IPS DF 6.9 (cell line): ENCODE results near the gene GJB5.

Experiments used
- DNase-seq: peaks from one replicate; pipeline ENCODE4 v3.0.0-alpha.2; 2013; ENCODE audit warnings: low read depth, low spot score
- H3K27ac ChIP-seq: one replicate; pipeline ENCODE4 v1.5.1; 2013; ENCODE audit warnings: low read length, control low read depth
- H3K27me3 ChIP-seq: 2 replicates; pipeline ENCODE4 v1.6.1; 2013; ENCODE audit warnings: mild to moderate bottlenecking, low read length; ENCODE audit not compliant: control insufficient read depth, insufficient read depth
- H3K36me3 ChIP-seq: 2 replicates; pipeline ENCODE4 v1.6.1; 2013; ENCODE audit warnings: low read length; ENCODE audit not compliant: control insufficient read depth, insufficient read depth
- H3K4me1 ChIP-seq: 2 replicates; pipeline ENCODE4 v1.6.1; 2013; ENCODE audit warnings: low read length; ENCODE audit not compliant: control insufficient read depth, insufficient read depth
- H3K4me3 ChIP-seq: 2 replicates; pipeline ENCODE4 v1.5.1; 2013; ENCODE audit warnings: mild to moderate bottlenecking, low read length
- H3K9me3 ChIP-seq: 2 replicates; pipeline ENCODE4 v1.6.1; 2013; ENCODE audit warnings: low read length, inconsistent platforms; ENCODE audit not compliant: control insufficient read depth, insufficient read depth
- WGBS: extraction: QIAGEN DNeasy Blood & Tissue Kit; methylation state at CpG from one replicate; pipeline ENCODE4 v1.1.7; 2013; ENCODE audit warnings: mixed read lengths, missing lambda C conversion rate; ENCODE audit not compliant: insufficient read length, insufficient coverage; 5-methylcytosine and 5-hydroxymethylcytosine counted together

Gene GJB5

GRCh38 chr1:34774957-34775356 lies 20.1 kb downstream of the GJB5 start:
- no peak for DNase-seq
- no peak overlapping the region for H3K4me3 ChIP-seq
- H3K9me3 ChIP-seq, result no peaks in the 10 kb centered on the region
- no CpG with 5 or more reads among the region's 8 CpGs for WGBS
- no peaks in the 10 kb centered on the region for H3K27me3 ChIP-seq
- H3K36me3 ChIP-seq, result no peaks in the 10 kb centered on the region
- no peak overlapping the region for H3K27ac ChIP-seq
- no peaks in the 10 kb centered on the region for H3K4me1 ChIP-seq

- Histone ChIP-seq H3K4me1 (no peaks in the 10 kb centered on the region), H3K4me3 (no peak overlapping the region), H3K36me3 (no peaks in the 10 kb centered on the region), H3K27ac (no peak overlapping the region), H3K9me3 (no peaks in the 10 kb centered on the region), H3K27me3 (no peaks in the 10 kb centered on the region; the same call in 1 of the 2 replicates)
- no CpG with 5 or more reads among the region's 3 CpGs for WGBS
- DNase-seq, result no peak
Observed at GRCh38 chr1:34776911-34777310, 22.1 kb downstream of the GJB5 start.

- WGBS, result 100% methylated on average over 2 of the region's 10 CpGs
- no peaks in the 10 kb centered on the region; the same call in 1 of the 2 replicates for H3K27me3 ChIP-seq
- no peak overlapping the region for H3K27ac ChIP-seq
- H3K4me1 ChIP-seq, result no peaks in the 10 kb centered on the region
- H3K4me3 ChIP-seq, result no peak overlapping the region
- DNase-seq, result no peak
- no peaks in the 10 kb centered on the region for H3K36me3 ChIP-seq
- H3K9me3 ChIP-seq, result no peaks in the 10 kb centered on the region
Observed at GRCh38 chr1:34777519-34778321, 22.9 kb downstream of the GJB5 start.

GRCh38 chr1:34778381-34778780 lies 23.5 kb downstream of the GJB5 start:
- Histone ChIP-seq H3K27me3 (no peaks in the 10 kb centered on the region; the same call in 1 of the 2 replicates), H3K27ac (no peak overlapping the region), H3K9me3 (no peaks in the 10 kb centered on the region), H3K4me3 (no peak overlapping the region), H3K36me3 (no peaks in the 10 kb centered on the region), H3K4me1 (no peaks in the 10 kb centered on the region)
- DNase-seq, result no peak
- no CpG with 5 or more reads among the region's 6 CpGs for WGBS

- H3K4me1 ChIP-seq, result no peaks in the 10 kb centered on the region
- no peak overlapping the region for H3K27ac ChIP-seq
- WGBS, result no CpG with 5 or more reads among the region's 5 CpGs
- H3K36me3 ChIP-seq, result no peaks in the 10 kb centered on the region
- H3K9me3 ChIP-seq, result no peaks in the 10 kb centered on the region
- no peak for DNase-seq
- no peak overlapping the region for H3K4me3 ChIP-seq
- H3K27me3 ChIP-seq, result no peaks in the 10 kb centered on the region; the same call in 1 of the 2 replicates
Observed at GRCh38 chr1:34779005-34779404, 24.2 kb downstream of the GJB5 start.

GRCh38 chr1:34779526-34779925 lies 24.7 kb downstream of the GJB5 start:
- WGBS, result no CpG with 5 or more reads among the region's 5 CpGs
- H3K4me1 ChIP-seq, result no peaks in the 10 kb centered on the region
- no peaks in the 10 kb centered on the region for H3K36me3 ChIP-seq
- no peaks in the 10 kb centered on the region for H3K9me3 ChIP-seq
- DNase-seq, result no peak
- no peak overlapping the region for H3K27ac ChIP-seq
- H3K4me3 ChIP-seq, result no peak overlapping the region
- H3K27me3 ChIP-seq, result no peaks in the 10 kb centered on the region; the same call in 1 of the 2 replicates

GRCh38 chr1:34779962-34780361 lies 25.1 kb downstream of the GJB5 start:
- DNase-seq, result no peak
- no CpG with 5 or more reads among the region's 5 CpGs for WGBS
- Histone ChIP-seq H3K4me1 (no peaks in the 10 kb centered on the region), H3K27me3 (no peaks in the 10 kb centered on the region; the same call in 1 of the 2 replicates), H3K36me3 (no peaks in the 10 kb centered on the region), H3K4me3 (no peak overlapping the region), H3K9me3 (no peaks in the 10 kb centered on the region), H3K27ac (no peak overlapping the region)

- H3K9me3 ChIP-seq, result no peaks in the 10 kb centered on the region
- no peaks in the 10 kb centered on the region for H3K36me3 ChIP-seq
- WGBS, result no CpG with 5 or more reads among the region's 2 CpGs
- H3K27ac ChIP-seq, result no peak overlapping the region
- no peak for DNase-seq
- H3K27me3 ChIP-seq, result no peaks in the 10 kb centered on the region; the same call in 1 of the 2 replicates
- H3K4me1 ChIP-seq, result no peaks in the 10 kb centered on the region
- no peak overlapping the region for H3K4me3 ChIP-seq
Observed at GRCh38 chr1:34780528-34780927, 25.7 kb downstream of the GJB5 start.

GRCh38 chr1:34781071-34781843 lies 26.4 kb downstream of the GJB5 start, which contains the start of gene GJB3:
TSS of gene GJB3 (plus strand) at chr1:34781214. CDS start at chr1:34784763, 3,549 bp downstream.
- no peak for DNase-seq
- Histone ChIP-seq H3K4me3 (peak within 1 kb of the TSS; percentile 57; the same call in 1 of the 2 replicates), H3K36me3 (no peaks in the 10 kb centered on the region), H3K27me3 (no peaks in the 10 kb centered on the region; the same call in 1 of the 2 replicates), H3K27ac (no peak within 1 kb of the TSS), H3K9me3 (no peaks in the 10 kb centered on the region), H3K4me1 (no peaks in the 10 kb centered on the region)
- no CpG with 5 or more reads among the region's 62 CpGs for WGBS

- Histone ChIP-seq H3K27ac (no peak overlapping the region), H3K4me3 (peak overlapping the region; percentile 57; the same call in 1 of the 2 replicates), H3K36me3 (no peaks in the 10 kb centered on the region), H3K9me3 (no peaks in the 10 kb centered on the region), H3K27me3 (no peaks in the 10 kb centered on the region; the same call in 1 of the 2 replicates), H3K4me1 (no peaks in the 10 kb centered on the region)
- no peak for DNase-seq
- no CpG with 5 or more reads among the region's 18 CpGs for WGBS
Observed at GRCh38 chr1:34781844-34782391, 27.1 kb downstream of the GJB5 start.
